ENCODE results near the gene CD5L.

GRCh38 chr1:157781048-157781447 is 60.6 kb downstream of the CD5L start:
- no peak for TF ChIP-seq CTCF (IDR thresholded peaks at IDR 0.05)
- TF ChIP-seq POLR2AphosphoS5 (IDR thresholded peaks at IDR 0.05): no peak

Data from breast epithelium (tissue), 3 donors.